ENCODE results near the gene PNPLA7.

The PNPLA7 gene

DNA sequence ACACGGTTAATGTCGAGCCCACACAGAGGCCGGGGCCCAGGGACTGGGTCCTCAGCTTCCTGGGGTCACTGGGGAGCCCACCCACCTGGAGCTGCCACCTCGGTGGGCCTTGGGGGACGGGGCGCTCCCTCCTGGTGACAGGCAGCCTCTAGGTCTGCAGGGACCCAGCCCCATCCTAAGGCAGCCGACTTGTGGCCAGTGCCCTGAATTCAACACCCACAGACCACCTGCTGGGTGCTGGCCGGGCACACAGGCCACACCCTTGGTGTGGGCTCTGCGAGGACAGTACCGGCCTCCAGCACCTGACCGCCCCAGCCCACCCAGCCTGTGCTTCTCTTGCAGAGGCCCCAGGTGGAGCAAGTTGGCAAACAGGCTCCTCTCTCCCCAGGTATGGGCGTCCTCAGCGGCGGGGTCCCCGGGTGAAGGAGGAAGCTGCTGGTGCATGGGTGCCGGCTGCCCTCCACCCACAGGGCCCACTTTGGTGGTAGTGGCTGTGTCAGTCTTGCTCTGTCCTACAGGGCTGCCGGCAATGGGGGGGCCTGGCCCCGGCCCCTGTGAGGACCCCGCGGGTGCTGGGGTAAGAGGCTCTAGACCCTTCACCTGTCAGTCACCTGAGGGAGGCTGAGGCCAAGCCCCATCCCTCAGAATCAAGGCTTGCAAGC lies 117.4 kb downstream of the PNPLA7 start:
- Mint-ChIP-seq H3K27ac (no peak overlapping the region), H3K36me3 (no peaks in the 10 kb centered on the region), H3K4me1 (no peaks in the 10 kb centered on the region), H3K4me3 (no peak overlapping the region), H3K9me3 (no peaks in the 10 kb centered on the region), H3K27me3 (no peaks in the 10 kb centered on the region)
- CTCF ChIA-PET: interaction anchor here (1.4 kb wide), 1 partner anchor 10 kb away, joined by 5 read pairs; no protein-coding TSS in a partner anchor
- no peak for DNase-seq

GRCh38 chr9:137431416-137431931 lies 118.7 kb downstream of the PNPLA7 start:
- DNase-seq: no peak
- Mint-ChIP-seq H3K4me3 (no peak overlapping the region), H3K27ac (no peak overlapping the region), H3K27me3 (peaks cover under 1% of the 10 kb centered on the region), H3K9me3 (no peaks in the 10 kb centered on the region), H3K36me3 (no peaks in the 10 kb centered on the region), H3K4me1 (no peaks in the 10 kb centered on the region)
- CTCF ChIA-PET: interaction anchor here (1.4 kb wide), 1 partner anchor 11 kb away, joined by 5 read pairs; no protein-coding TSS in a partner anchor

- CTCF ChIA-PET: interaction anchor here (1.4 kb wide), 1 partner anchor 12 kb away, joined by 5 read pairs; no protein-coding TSS in a partner anchor
- Mint-ChIP-seq H3K4me3 (no peak overlapping the region), H3K27me3 (peaks cover 4% of the 10 kb centered on the region), H3K36me3 (no peaks in the 10 kb centered on the region), H3K4me1 (no peaks in the 10 kb centered on the region), H3K27ac (no peak overlapping the region), H3K9me3 (no peaks in the 10 kb centered on the region)
- DNase-seq: no peak
These were observed 119.3 kb downstream of the PNPLA7 start for GRCh38 chr9:137430723-137431415.

DNA sequence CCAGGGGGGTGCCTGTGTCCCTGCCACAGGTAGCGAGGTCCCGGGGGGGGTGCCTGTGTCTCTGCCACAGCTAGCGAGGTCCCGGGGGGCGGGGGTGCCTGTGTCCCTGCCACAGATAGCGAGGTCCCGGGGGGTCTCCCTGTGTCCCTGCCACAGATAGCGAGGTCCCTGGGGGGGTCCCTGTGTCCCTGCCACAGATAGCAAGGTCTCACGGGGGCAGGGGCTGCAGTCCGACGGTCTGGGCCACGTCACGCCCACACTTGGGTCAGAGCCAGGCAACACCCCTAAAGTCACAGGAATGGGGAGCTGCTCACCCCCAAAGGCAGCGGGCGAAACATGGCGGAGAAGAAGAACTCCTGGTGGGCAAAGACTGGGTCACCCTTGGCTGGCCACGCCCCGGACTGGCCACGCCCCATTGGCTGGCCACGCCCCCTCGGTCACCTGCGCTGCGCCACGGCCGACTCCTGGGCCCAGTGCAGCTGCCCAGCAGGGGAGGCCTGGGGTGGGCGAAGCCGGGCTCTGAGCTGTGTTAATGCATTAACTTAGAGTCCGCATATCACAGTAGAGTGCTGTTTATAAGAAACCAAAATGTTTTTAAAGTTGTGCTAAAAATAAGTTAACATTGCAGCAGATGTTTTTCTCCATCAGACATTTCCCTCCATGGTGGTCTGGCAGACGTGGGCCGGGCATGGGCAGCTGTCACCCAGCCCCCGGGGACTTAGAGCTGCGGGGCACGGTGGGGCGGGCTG lies 120.1 kb downstream of the PNPLA7 start:
- Mint-ChIP-seq H3K27ac (no peak overlapping the region), H3K36me3 (no peaks in the 10 kb centered on the region), H3K4me1 (no peaks in the 10 kb centered on the region), H3K9me3 (no peaks in the 10 kb centered on the region), H3K27me3 (peaks cover 9% of the 10 kb centered on the region), H3K4me3 (no peak overlapping the region)
- no peak for DNase-seq
- CTCF ChIA-PET: no interaction called here

DNA sequence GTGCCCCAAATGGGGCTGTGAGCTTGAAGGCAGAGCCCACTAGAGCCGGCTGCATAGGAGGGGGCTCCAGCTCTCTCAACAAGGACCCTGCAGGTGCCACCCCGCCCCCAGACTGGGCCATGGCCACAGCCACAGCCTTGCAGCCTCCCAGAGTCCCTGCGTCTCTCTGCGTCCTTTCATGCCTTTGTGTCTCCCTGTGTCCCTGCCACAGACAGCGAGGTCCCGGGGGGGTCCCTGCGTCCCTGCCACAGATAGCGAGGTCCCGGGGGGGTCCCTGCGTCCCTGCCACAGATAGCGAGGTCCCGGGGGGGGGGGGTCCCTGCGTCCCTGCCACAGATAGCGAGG lies 120.7 kb downstream of the PNPLA7 start:
- Mint-ChIP-seq H3K27me3 (peaks cover 16% of the 10 kb centered on the region), H3K4me3 (no peak overlapping the region), H3K36me3 (no peaks in the 10 kb centered on the region), H3K4me1 (peaks cover 1% of the 10 kb centered on the region), H3K9me3 (no peaks in the 10 kb centered on the region), H3K27ac (no peak overlapping the region)
- CTCF ChIA-PET: no interaction called here
- no peak for DNase-seq

GRCh38 chr9:137428841-137429545 lies 121.2 kb downstream of the PNPLA7 start:
- Mint-ChIP-seq H3K4me3 (no peak overlapping the region), H3K27ac (no peak overlapping the region), H3K27me3 (peaks cover 21% of the 10 kb centered on the region), H3K4me1 (peaks cover 3% of the 10 kb centered on the region), H3K36me3 (no peaks in the 10 kb centered on the region), H3K9me3 (no peaks in the 10 kb centered on the region)
- no peak for DNase-seq
- CTCF ChIA-PET: no interaction called here

- peaks cover 3% of the 10 kb centered on the region for H3K4me1 Mint-ChIP-seq
- CTCF ChIA-PET: no interaction called here
- no peaks in the 10 kb centered on the region for H3K36me3 Mint-ChIP-seq
- peaks cover 24% of the 10 kb centered on the region for H3K27me3 Mint-ChIP-seq
- no peak overlapping the region for H3K27ac Mint-ChIP-seq
- DNase-seq: no peak
- no peak overlapping the region for H3K4me3 Mint-ChIP-seq
- no peaks in the 10 kb centered on the region for H3K9me3 Mint-ChIP-seq
These were observed 121.9 kb downstream of the PNPLA7 start for GRCh38 chr9:137428311-137428630.

- no peak for DNase-seq
- Mint-ChIP-seq H3K4me1 (peaks cover 3% of the 10 kb centered on the region), H3K27ac (no peak overlapping the region), H3K27me3 (peaks cover 24% of the 10 kb centered on the region), H3K36me3 (no peaks in the 10 kb centered on the region), H3K4me3 (no peak overlapping the region), H3K9me3 (no peaks in the 10 kb centered on the region)
- CTCF ChIA-PET: no interaction called here
These were observed 122.5 kb downstream of the PNPLA7 start for GRCh38 chr9:137427454-137428310.

GRCh38 chr9:137426018-137426681 lies 124.1 kb downstream of the PNPLA7 start:
- peaks cover 24% of the 10 kb centered on the region for H3K27me3 Mint-ChIP-seq
- no peak overlapping the region for H3K27ac Mint-ChIP-seq
- peaks cover 5% of the 10 kb centered on the region for H3K36me3 Mint-ChIP-seq
- peaks cover 14% of the 10 kb centered on the region for H3K4me1 Mint-ChIP-seq
- no peaks in the 10 kb centered on the region for H3K9me3 Mint-ChIP-seq
- no peak overlapping the region for H3K4me3 Mint-ChIP-seq
- CTCF ChIA-PET: no interaction called here
- no peak for DNase-seq

- peaks cover 24% of the 10 kb centered on the region for H3K27me3 Mint-ChIP-seq
- peaks cover 16% of the 10 kb centered on the region for H3K4me1 Mint-ChIP-seq
- H3K36me3 Mint-ChIP-seq: peaks cover 5% of the 10 kb centered on the region
- DNase-seq: no peak
- no peak overlapping the region for H3K27ac Mint-ChIP-seq
- H3K4me3 Mint-ChIP-seq: peak overlapping the region; percentile 26
- H3K9me3 Mint-ChIP-seq: no peaks in the 10 kb centered on the region
- CTCF ChIA-PET: interaction anchor here (0.9 to 1.7 kb wide), 2 partner anchors 38 to 68 kb away, joined by 4 read pairs; no protein-coding TSS in a partner anchor
These were observed 126.5 kb downstream of the PNPLA7 start for GRCh38 chr9:137423514-137424291.

GRCh38 chr9:137422604-137423513 lies 127.3 kb downstream of the PNPLA7 start, which contains the start of the genes EXD3 and NOXA1:
Gene EXD3 (minus strand): TSS chr9:137423162. CDS start chr9:137395357, 27,805 bp downstream.
Gene NOXA1 (plus strand): TSS chr9:137423393. CDS start chr9:137423530, 137 bp downstream.
- peak within 1 kb of the TSS; percentile 60 for H3K27ac Mint-ChIP-seq
- H3K27me3 Mint-ChIP-seq: peaks cover 24% of the 10 kb centered on the region
- DNase-seq: peak; percentile 95
- H3K36me3 Mint-ChIP-seq: peaks cover 5% of the 10 kb centered on the region
- peaks cover 16% of the 10 kb centered on the region for H3K4me1 Mint-ChIP-seq
- H3K9me3 Mint-ChIP-seq: no peaks in the 10 kb centered on the region
- H3K4me3 Mint-ChIP-seq: peak within 1 kb of the TSS; percentile 86
- CTCF ChIA-PET: interaction anchor here (0.6 to 1.7 kb wide), 6 partner anchors 9 to 69 kb away, joined by 3 to 6 read pairs (median 4); no protein-coding TSS in a partner anchor

Measured in activated naive CD4-positive, alpha-beta T cell treated with anti-CD3 and anti-CD28 coated beads, Interleukin-2, amount 10 ng/mL, durations not matched to agents 7 days and 5 days (primary cell).